ENCODE measurements around the gene AQP12A. TPM values are rescaled to one million over a fixed set of nuclear protein-coding genes. Genes with fewer than 3 reads are reported as not detected.
"Not testable (repeated sequence)": the region's sequence is repeated elsewhere in the genome, so short reads cannot be mapped to it uniquely, and the experiment has no call there.

The AQP12A gene, protein sequence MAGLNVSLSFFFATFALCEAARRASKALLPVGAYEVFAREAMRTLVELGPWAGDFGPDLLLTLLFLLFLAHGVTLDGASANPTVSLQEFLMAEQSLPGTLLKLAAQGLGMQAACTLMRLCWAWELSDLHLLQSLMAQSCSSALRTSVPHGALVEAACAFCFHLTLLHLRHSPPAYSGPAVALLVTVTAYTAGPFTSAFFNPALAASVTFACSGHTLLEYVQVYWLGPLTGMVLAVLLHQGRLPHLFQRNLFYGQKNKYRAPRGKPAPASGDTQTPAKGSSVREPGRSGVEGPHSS
- not detected for total RNA-seq

GRCh38 chr2:240691631-240692420 lies at the start of gene AQP12A:
Gene AQP12A, plus strand, starts transcription at chr2:240691866. Its CDS starts 48 bp downstream, at chr2:240691914.
- CTCF ChIA-PET, result not testable (repeated sequence)

DNA sequence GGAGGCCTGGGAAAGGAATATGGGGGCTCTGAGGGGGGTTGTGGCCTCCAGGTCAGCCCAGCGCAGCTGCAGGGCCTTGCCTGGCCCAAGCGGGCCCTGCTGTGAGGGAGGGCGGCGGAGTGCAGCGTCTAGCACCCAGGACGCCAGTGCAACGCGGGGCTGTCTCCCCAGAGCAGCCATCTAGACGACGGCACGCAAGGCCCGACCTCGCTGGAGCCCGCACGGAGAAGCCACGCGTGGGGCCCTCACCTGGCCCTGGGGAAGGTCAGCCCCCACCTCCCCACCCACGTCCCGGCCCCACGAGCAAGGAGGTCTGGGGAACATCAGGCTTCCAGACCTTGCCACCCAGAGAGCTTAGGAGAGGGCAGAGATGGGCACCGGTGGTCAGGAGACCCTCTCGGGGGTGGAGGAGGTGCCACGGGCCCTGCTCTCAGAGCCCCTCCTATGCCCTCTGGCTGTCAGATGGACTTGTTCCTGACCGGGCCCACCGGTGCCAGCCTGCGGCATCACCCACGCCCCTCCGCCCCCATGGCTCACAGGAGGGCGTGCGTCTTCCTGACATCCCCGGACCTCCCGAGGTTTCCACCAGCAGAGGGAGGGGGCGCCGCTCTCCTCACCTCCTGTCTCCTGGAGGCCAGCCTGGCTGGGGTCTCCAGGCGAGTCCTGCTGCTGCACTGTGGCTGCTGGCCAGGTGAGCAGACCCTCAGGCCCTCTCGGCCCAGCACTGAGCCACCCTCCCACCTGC lies 49.4 kb upstream of the AQP12A start:
- ChIA-PET POLR2A (no interaction called here), CTCF (no interaction called here)

More at GRCh38 chr2:240691631-240692420, at the start of gene AQP12A:
- POLR2A ChIA-PET, result not testable (repeated sequence)

GRCh38 chr2:240642806-240643092 lies 48.9 kb upstream of the AQP12A start:
- POLR2A ChIA-PET, result no interaction called here
- CTCF ChIA-PET, result no interaction called here

DNA sequence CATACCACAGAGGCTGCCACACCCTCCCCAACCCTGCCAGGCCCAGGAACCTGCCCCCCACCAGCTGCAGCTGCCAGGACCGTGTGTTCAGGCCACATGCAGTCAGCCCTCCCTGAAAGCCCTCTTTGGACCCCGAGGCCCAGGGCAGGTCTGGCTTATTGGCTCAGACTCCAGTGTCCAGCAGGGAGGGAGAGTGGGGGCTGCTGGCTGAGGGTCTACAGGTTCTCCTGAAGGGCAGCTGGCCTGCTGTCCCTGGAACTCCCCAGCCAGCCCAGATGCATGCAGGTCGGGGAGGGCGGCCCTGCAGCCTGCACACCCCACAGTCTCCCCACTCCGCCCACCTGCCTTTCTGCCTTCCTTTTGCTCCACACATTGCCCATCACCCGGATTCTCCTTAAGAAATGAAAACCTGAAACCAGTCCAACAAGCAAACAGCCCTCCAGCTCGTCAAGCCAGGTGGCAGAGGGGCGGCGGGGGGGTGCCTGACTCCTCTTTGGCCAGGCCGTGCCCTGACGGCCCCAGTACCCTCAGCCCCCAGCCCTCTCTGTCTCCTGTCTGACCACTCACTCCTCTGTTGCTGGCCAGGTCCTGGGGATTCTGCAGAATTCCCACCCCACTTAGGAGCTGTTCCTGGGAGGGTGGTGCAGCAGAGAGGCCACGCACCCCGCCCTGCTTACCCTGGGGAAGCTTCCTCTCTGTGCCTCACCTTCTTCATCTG lies 48.4 kb upstream of the AQP12A start:
- ChIA-PET POLR2A (no interaction called here), CTCF (no interaction called here)

DNA sequence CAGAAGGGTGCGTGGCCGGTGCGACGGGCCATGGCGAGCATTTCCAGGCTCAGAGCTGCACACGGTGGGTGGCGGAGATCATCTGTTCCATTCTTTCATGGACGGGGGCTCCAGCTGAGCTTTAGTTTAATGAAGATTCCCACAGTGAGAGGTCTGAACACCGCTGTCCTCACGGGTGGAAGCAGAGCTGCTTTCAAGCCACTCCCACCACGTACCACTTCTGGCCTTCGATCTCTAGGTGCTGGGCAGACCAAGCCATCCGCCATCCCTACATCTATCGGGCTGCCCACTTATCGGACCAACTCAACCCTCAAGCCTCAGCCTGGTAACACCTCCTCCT lies 47.9 kb upstream of the AQP12A start:
- ChIA-PET CTCF (no interaction called here), POLR2A (no interaction called here)

DNA sequence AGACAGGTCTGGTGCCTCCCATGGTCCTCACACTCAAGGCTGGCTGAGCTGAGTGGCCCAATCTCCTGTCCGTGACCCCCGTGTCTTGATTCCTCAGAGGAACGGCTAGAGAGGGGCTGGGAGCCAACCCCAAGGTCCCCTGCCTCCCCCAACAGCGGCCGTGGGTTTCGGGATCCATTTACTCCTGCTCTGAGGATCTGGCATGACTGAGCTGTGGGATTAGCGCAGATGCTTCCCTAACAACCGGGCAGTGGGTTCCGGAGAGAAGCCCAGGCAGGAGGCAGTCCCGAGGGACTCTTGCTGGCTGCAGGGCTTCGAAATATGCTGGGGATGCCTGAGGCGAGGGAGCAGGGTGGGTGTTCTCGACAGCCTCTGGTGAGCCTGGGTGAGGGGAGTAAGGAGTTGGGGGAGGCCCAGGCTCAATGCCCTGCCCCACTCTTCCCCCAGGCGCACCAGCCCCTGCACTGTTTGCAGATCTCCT lies 47.5 kb upstream of the AQP12A start:
- POLR2A ChIA-PET, result no interaction called here

DNA sequence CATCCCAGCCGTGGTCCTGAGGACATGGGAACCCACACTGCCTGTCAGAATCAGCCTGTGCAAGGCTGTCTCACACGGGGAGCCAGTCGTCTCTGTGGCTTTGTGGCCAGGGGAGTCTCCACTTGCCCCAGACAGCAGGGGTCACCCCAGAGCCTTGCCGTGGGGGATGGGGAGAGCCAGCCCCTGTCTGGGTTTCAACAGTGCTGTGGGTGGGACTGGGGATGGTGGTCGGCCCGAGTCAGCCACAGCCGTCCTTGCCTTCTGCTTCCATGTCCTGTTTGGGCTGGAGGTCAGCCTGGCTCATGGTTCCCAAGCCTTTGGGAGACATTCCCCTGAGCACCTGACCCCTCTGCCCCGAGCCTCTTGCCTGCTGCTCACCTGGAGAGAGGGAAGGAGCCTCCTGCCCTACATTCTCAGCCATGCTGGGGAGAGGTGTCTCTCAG lies 46.8 kb upstream of the AQP12A start:
- POLR2A ChIA-PET, result no interaction called here
- CTCF ChIA-PET, result no interaction called here

More for the DNA sequence above, 47.5 kb upstream of the AQP12A start:
- CTCF ChIA-PET, result no interaction called here

GRCh38 chr2:240645346-240645745 lies 46.3 kb upstream of the AQP12A start:
- ChIA-PET CTCF (no interaction called here), POLR2A (no interaction called here)

- CTCF ChIA-PET, result no interaction called here
- POLR2A ChIA-PET, result interaction anchor here (0.6 kb wide), 1 partner anchor 620 kb away, joined by 10 read pairs; no protein-coding TSS in a partner anchor
Measured at GRCh38 chr2:240645801-240646175, 45.9 kb upstream of the AQP12A start.

DNA sequence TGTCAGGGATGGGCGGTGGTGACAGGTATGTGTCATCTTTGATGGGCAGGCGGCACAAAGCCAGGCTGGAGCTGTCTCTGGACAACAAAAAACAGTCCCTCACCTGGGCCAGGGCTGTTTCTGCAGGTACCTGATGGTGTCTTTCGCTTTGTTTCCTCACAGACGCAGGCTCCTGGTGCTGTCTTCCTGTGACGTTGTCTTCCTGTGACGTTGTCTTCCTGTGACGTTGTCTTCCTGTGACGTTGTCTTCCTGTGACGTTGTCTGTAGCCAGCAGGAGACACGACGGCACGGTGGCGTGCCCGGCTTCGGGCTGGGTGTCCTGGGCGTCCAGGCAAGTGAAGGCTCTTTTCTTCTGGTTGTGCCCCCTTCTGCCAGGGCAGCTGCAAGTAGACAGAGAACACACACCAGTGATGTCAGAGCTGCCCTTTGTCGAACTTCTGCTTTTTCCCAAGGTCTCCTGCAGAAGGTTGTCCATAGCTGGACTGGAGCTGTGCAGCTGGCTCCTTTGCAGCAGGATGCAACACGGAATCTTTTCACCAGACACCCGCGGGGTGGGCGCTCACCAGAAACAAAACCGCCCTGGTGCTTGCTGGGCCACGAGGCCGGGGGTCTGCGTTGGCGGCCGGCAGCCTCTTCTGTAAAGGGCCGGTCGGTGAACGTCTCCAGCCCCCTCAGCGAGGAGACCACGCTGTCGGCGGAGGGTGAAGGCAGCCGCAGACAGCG lies 45.3 kb upstream of the AQP12A start:
- ChIA-PET POLR2A (interaction anchor here (0.6 kb wide), 1 partner anchor 620 kb away, joined by 10 read pairs; no protein-coding TSS in a partner anchor), CTCF (interaction anchor here (0.6 kb wide), 1 partner anchor 840 kb away, joined by 3 read pairs; no protein-coding TSS in a partner anchor)

DNA sequence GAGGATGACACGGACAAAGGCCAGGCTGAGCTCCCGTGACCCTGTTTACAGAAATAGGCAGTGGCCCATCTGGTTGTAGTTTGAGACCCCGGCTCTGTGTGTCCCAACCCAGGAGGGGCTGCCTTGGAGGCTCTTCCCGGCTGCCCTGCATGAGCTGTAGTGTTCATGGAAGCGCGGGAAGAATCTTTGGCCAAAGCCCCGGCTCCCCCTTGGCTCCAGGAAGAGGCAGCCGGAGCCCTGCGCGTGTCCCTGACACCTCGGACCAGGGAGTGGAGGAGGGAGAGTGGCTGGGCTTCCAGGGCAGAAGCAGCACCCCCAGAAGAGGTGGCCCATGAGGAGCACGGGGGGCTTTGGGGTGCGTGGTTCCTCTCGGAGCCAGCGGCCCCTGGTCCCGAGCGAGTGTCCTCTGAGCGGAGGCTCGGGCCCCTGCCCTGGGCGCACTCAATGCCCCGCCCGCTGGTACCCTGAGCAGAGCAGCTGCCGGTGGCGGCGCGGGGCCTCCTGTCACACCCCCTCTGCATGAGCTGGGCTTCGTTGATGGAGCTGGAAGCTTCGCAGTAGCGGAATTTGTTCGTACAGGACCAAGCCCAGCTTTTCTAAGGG lies 44.7 kb upstream of the AQP12A start:
- CTCF ChIA-PET, result interaction anchor here (0.6 kb wide), 1 partner anchor 839 kb away, joined by 3 read pairs; no protein-coding TSS in a partner anchor
- POLR2A ChIA-PET, result no interaction called here

DNA sequence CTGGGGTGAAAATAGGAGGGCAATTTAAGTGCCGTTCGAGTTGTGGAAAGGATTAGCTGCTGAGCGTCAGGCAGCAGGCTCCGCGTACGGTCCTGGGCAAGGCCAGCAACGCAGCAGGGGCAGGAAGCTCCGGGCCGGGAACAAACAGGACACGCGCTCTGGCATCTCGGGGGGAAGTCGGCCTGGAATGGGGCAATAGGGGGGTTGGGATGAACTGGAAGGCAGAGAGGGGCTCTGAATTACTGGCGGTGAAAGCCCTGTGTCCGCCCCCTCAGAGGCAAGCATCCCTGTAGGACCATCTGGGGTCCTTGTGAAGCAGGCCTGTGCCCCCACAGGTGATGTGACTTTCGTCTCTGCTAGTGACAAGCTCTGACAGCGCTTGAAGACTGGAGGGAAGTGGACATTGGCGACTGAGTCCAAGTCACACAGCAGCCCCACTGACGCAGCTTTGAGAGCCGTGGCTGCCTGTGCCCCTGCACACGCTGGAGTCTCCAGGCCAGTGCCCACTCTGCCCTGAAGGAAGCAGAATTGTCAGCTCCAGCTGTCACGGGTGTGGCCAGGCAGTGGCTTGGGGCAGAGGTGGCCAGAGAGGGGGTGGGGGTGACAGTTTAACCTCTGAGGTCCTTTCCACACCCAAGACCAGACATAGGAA lies 44.0 kb upstream of the AQP12A start:
- ChIA-PET POLR2A (no interaction called here), CTCF (no interaction called here)

DNA sequence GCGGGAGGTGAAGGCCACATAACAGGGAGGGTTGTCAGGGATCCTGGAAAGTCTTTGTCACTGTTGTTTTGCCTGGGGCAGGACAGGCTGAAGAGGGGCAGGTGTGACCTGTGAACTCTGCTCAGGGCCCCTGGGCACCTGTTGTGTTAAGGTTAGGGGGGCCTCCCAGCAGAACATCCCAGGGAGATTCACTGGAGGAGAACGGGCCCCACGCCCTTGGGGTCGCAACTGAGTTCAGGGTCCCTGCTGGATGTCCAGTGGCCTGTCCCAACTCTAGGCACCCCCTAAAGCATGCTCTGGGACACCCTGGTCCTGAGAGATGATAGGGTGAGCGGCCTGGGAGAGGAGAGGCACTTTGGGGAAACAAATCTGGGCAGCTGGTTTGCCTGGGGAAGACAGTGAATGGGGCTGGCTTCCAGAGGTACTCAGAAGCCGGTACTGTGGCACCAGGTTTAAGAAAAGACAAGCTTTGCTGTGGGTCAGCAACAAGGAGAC lies 43.5 kb upstream of the AQP12A start:
- POLR2A ChIA-PET, result no interaction called here
- CTCF ChIA-PET, result no interaction called here

GRCh38 chr2:240648650-240649275 lies 42.9 kb upstream of the AQP12A start:
- ChIA-PET CTCF (no interaction called here), POLR2A (no interaction called here)

DNA sequence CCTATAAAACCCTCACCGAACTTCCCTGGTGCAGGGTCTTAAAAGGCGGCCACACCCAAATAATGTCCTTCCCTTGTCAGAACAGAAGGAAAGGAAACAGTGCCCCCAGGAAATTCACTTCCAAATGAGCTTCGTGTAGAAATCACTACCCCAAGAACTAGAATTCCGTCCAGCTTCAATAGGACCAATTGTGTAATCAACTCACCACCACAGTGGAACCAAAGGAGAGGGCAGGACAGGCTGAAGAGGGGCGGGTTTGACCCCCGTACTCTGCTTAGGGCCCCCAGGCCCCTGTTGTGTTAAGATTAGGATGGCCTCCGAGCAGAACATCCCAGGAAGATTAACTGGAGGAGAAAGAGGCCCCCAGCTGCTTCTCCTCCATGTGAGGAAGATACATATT lies 42.3 kb upstream of the AQP12A start:
- ChIA-PET CTCF (no interaction called here), POLR2A (no interaction called here)

- ChIA-PET CTCF (no interaction called here), POLR2A (no interaction called here)
Measured at GRCh38 chr2:240650254-240650965, 41.3 kb upstream of the AQP12A start.

GRCh38 chr2:240651185-240651584 lies 40.5 kb upstream of the AQP12A start:
- ChIA-PET POLR2A (no interaction called here), CTCF (no interaction called here)

Data from activated CD8-positive, alpha-beta memory T cell treated with anti-CD3 and anti-CD28 coated beads for 36 hours (primary cell).